Loucy (cell line): ENCODE measurements around the gene L3MBTL4.

Experiments used
- H2AFZ ChIP-seq: fragments of 200-600 bp; sonication (generic); 2 replicates; pipeline ENCODE4 v1.6.0; 2016; ENCODE audit warnings: antibody characterized with exemption, mild to moderate bottlenecking, low read length, moderate library complexity
- H3F3A ChIP-seq: fragments of 200-600 bp; 2 replicates; pipeline ENCODE4 v1.6.0; 2016; ENCODE audit warnings: antibody characterized with exemption, low read depth, mild to moderate bottlenecking
- H3K27me3 ChIP-seq: fragments of 200-600 bp; sonication (generic); 2 replicates; pipeline ENCODE4 v1.6.1; 2014; ENCODE audit warnings: low read length, mild to moderate bottlenecking; ENCODE audit not compliant: insufficient read depth, poor library complexity, severe bottlenecking
- H3K36me3 ChIP-seq: fragments of 200-600 bp; sonication (generic); 2 replicates; pipeline ENCODE4 v1.6.1; 2016; ENCODE audit warnings: low read length; ENCODE audit not compliant: insufficient read depth
- H3K4me1 ChIP-seq: fragments of 200-600 bp; sonication (generic); 2 replicates; pipeline ENCODE4 v1.5.1; 2014; ENCODE audit warnings: low read length, mild to moderate bottlenecking; ENCODE audit not compliant: insufficient read depth, poor library complexity, severe bottlenecking
- H3K4me2 ChIP-seq: fragments of 200-600 bp; sonication (generic); 2 replicates; pipeline ENCODE4 v1.6.0; 2014; ENCODE audit warnings: antibody characterized with exemption, low read length, low read depth, mild to moderate bottlenecking; ENCODE audit not compliant: poor library complexity, severe bottlenecking
- H3K4me3 ChIP-seq: fragments of 200-600 bp; sonication (generic); 2 replicates; pipeline ENCODE4 v1.5.1; 2014; ENCODE audit warnings: low read length, mild to moderate bottlenecking, mixed read lengths; ENCODE audit not compliant: poor library complexity, severe bottlenecking
- H3K79me2 ChIP-seq: fragments of 200-600 bp; sonication (generic); 2 replicates; pipeline ENCODE4 v1.6.1; 2014; ENCODE audit warnings: low read length; ENCODE audit not compliant: insufficient read depth
- H3K9ac ChIP-seq: fragments of 200-600 bp; sonication (generic); 2 replicates; pipeline ENCODE4 v1.6.0; 2014; ENCODE audit warnings: mild to moderate bottlenecking, low read depth, low read length, moderate library complexity; ENCODE audit not compliant: poor library complexity, severe bottlenecking
- H3K9me2 ChIP-seq: fragments of 200-600 bp; sonication (generic); replicated peaks from 2 replicates; pipeline ENCODE4 v1.6.1; 2016; ENCODE audit warnings: low read depth, low read length, mixed read lengths
- H3K9me3 ChIP-seq: fragments of 200-600 bp; sonication (generic); 2 replicates; pipeline ENCODE4 v1.6.1; 2014; ENCODE audit warnings: mild to moderate bottlenecking, antibody characterized with exemption, low read length, low read depth; ENCODE audit not compliant: insufficient read depth
- H4K20me1 ChIP-seq: fragments of 200-600 bp; sonication (generic); 2 replicates; pipeline ENCODE4 v1.6.0; 2014; ENCODE audit warnings: antibody characterized with exemption, low read length, mild to moderate bottlenecking; ENCODE audit not compliant: insufficient read depth, poor library complexity, severe bottlenecking
- CTCF ChIP-seq: fragments of 200-600 bp; sonication (generic); conservative IDR thresholded peaks from 2 replicates; pipeline ENCODE4 v1.5.1; 2014; ENCODE audit warnings: mild to moderate bottlenecking, antibody characterized with exemption, low read length
- EZH2phosphoT487 ChIP-seq: fragments of 200-600 bp; IDR thresholded peaks from 2 replicates; pipeline ENCODE4 v1.6.1; 2018; ENCODE audit warnings: antibody characterized with exemption, mild to moderate bottlenecking, moderate library complexity, borderline replicate concordance

L3MBTL4 gene

GRCh38 chr18:6404834-6405233, 9.9 kb downstream of the L3MBTL4 start:
- TF ChIP-seq CTCF (no peak), EZH2phosphoT487 (no peak)
- Histone ChIP-seq H3K9me3 (no peaks in the 10 kb centered on the region), H3K4me3 (no peak overlapping the region), H3F3A (no peaks in the 10 kb centered on the region), H3K36me3 (no peaks in the 10 kb centered on the region), H3K27me3 (no peaks in the 10 kb centered on the region), H2AFZ (no peak overlapping the region), H3K9ac (no peak overlapping the region), H3K79me2 (no peaks in the 10 kb centered on the region), H4K20me1 (no peaks in the 10 kb centered on the region), H3K9me2 (no peaks in the 10 kb centered on the region), H3K4me1 (no peaks in the 10 kb centered on the region), H3K4me2 (no peak overlapping the region)

- H3K4me1 ChIP-seq: no peaks in the 10 kb centered on the region
- H2AFZ ChIP-seq: no peak overlapping the region
- no peaks in the 10 kb centered on the region for H3F3A ChIP-seq
- H4K20me1 ChIP-seq: no peaks in the 10 kb centered on the region
- no peaks in the 10 kb centered on the region for H3K79me2 ChIP-seq
- H3K36me3 ChIP-seq: no peaks in the 10 kb centered on the region
- H3K27me3 ChIP-seq: no peaks in the 10 kb centered on the region
- no peak overlapping the region for H3K9ac ChIP-seq
- H3K9me3 ChIP-seq: no peaks in the 10 kb centered on the region
- no peak overlapping the region for H3K4me2 ChIP-seq
- no peaks in the 10 kb centered on the region for H3K9me2 ChIP-seq
- TF ChIP-seq EZH2phosphoT487: no peak
- no peak for TF ChIP-seq CTCF
- no peak overlapping the region for H3K4me3 ChIP-seq
These were observed 13.0 kb downstream of the L3MBTL4 start for GRCh38 chr18:6401687-6402086.

- Histone ChIP-seq H3K4me2 (no peak overlapping the region), H2AFZ (no peak overlapping the region), H4K20me1 (no peaks in the 10 kb centered on the region), H3K9me3 (no peaks in the 10 kb centered on the region), H3K4me3 (no peak overlapping the region), H3F3A (no peaks in the 10 kb centered on the region), H3K79me2 (no peaks in the 10 kb centered on the region), H3K9me2 (no peaks in the 10 kb centered on the region), H3K27me3 (no peaks in the 10 kb centered on the region), H3K36me3 (no peaks in the 10 kb centered on the region), H3K9ac (no peak overlapping the region), H3K4me1 (no peaks in the 10 kb centered on the region)
- TF ChIP-seq CTCF (no peak), EZH2phosphoT487 (no peak)
These were observed 14.9 kb downstream of the L3MBTL4 start for GRCh38 chr18:6399776-6400175.
